Gastroesophageal sphincter (tissue), 4 donors: ENCODE results near the gene ZCCHC10. TPM values are rescaled to one million over a fixed set of nuclear protein-coding genes. Genes with fewer than 3 reads are reported as not detected.
A peak's percentile ranks its signal among the peaks of the same experiment; 100 is the strongest.
"Not testable (repeated sequence)": the region's sequence is repeated elsewhere in the genome, so short reads cannot be mapped to it uniquely, and the experiment has no call there.

ENCODE experiments used
- ATAC-seq: fragments of 150-250 bp; one replicate; pipeline ENCODE4 v1.9.1; 2016; ENCODE audit warnings: mild to moderate bottlenecking, moderate library complexity
- H3K27ac ChIP-seq, 4 donors: fragments of 200-600 bp; sonication (generic) in 3 of 4; 1 replicate in 3 of 4; 2 replicates in 1 of 4; pipeline ENCODE4 v1.5.1; 2016 to 2019
- H3K27me3 ChIP-seq: fragments of 200-600 bp; sonication (generic); one replicate; pipeline ENCODE4 v1.5.1; 2019
- H3K36me3 ChIP-seq, 2 donors: fragments of 200-600 bp; sonication (generic); one replicate each; pipeline ENCODE4 v1.5.1; 2019; ENCODE audit warnings: control low read depth in 1 of 2
- H3K4me1 ChIP-seq, 3 donors: fragments of 200-600 bp; sonication (generic); 1 replicate in 2 of 3; 2 replicates in 1 of 3; pipeline ENCODE4 v1.5.1; 2016 to 2019; ENCODE audit warnings: control low read depth in 2 of 3
- H3K4me3 ChIP-seq, 2 donors: fragments of 200-600 bp; sonication (generic); one replicate each; pipeline ENCODE4 v1.5.1; 2019; ENCODE audit warnings: mild to moderate bottlenecking in 1 of 2, moderate library complexity in 1 of 2
- H3K9me3 ChIP-seq, 3 donors: fragments of 200-600 bp; sonication (generic); one replicate each; pipeline ENCODE4 v1.5.1; 2017 to 2019; ENCODE audit warnings: control low read depth in 2 of 3
- CTCF ChIP-seq, 4 experiments: fragments of 200-600 bp in 2 of 4; fragments of 450-650 bp in 2 of 4; sonication (generic) in 1 of 4; IDR thresholded peaks; one replicate each; pipeline ENCODE4 v1.5.1; 2017 to 2019; ENCODE audit warnings: antibody characterized with exemption in 4 of 4, mild to moderate bottlenecking in 2 of 4, moderate library complexity in 2 of 4
- EP300 ChIP-seq: sonication (generic); formaldehyde crosslinking; IDR thresholded peaks from one replicate; pipeline ENCODE4 v1.6.1; 2017; ENCODE audit warnings: antibody characterized with exemption, mild to moderate bottlenecking
- POLR2A ChIP-seq, 2 donors: fragments of 450-650 bp; IDR thresholded peaks; one replicate each; pipeline ENCODE4 v1.6.1; 2017; ENCODE audit warnings: antibody characterized with exemption in 2 of 2, mild to moderate bottlenecking in 2 of 2, moderate library complexity in 1 of 2
- POLR2AphosphoS5 ChIP-seq: sonication (generic); formaldehyde crosslinking; IDR thresholded peaks from one replicate; pipeline ENCODE4 v1.6.1; 2017; ENCODE audit warnings: antibody characterized with exemption
- WGBS, 2 donors: methylation state at CpG; one replicate each; pipeline ENCODE4 v1.1.5; 2018; ENCODE audit warnings: low coverage in 1 of 2; 5-methylcytosine and 5-hydroxymethylcytosine counted together
- total RNA-seq, 4 donors: library from RNA; depleted of rRNA; stranded (reverse); fragments of >200 nt; gene quantifications; one replicate each; pipeline ENCODE4 v1.1.0, GENCODE V29; 2016

ZCCHC10 gene
- total RNA-seq, 4 donors from 2014 or later = 12.5 to 15.7 (median 13.5) TPM

- H3K36me3 ChIP-seq = no peaks in the 10 kb centered on the region
- 7 to 28% methylated on average over 6 of the region's 6 CpGs for WGBS, 2 donors
- H3K4me3 ChIP-seq = no peak overlapping the region
- no peak for ATAC-seq
- TF ChIP-seq CTCF (IDR thresholded peaks at IDR 0.05) (no peak), EP300 (no peak), POLR2AphosphoS5 (peak; percentile 44)
- peak overlapping the region; percentile 15 to 99 (median 90) for H3K27ac ChIP-seq
- H3K27me3 ChIP-seq = no peaks in the 10 kb centered on the region
- peaks cover 3 to 44% (median 16%) of the 10 kb centered on the region in 3 donors for H3K4me1 ChIP-seq
- no peaks in the 10 kb centered on the region for H3K9me3 ChIP-seq
Observed at GRCh38 chr5:133048993-133049725, 22.8 kb upstream of the ZCCHC10 start.

GRCh38 chr5:133047404-133047803, 21.1 kb upstream of the ZCCHC10 start:
- Histone ChIP-seq H3K4me1 (peaks cover 3 to 27% (median 11%) of the 10 kb centered on the region in 3 donors), H3K27me3 (no peaks in the 10 kb centered on the region), H3K4me3 (no peak overlapping the region), H3K36me3 (no peaks in the 10 kb centered on the region), H3K9me3 (no peaks in the 10 kb centered on the region), H3K27ac (peak overlapping the region in 1 of 4 donors; percentile 99)
- 100% methylated on average over 2 of the region's 19 CpGs; no CpG with 5 or more reads in 1 of the 2 donors for WGBS, 2 donors
- no peak for TF ChIP-seq CTCF (IDR thresholded peaks at IDR 0.05)
- TF ChIP-seq POLR2AphosphoS5 = no peak
- TF ChIP-seq POLR2A (IDR thresholded peaks at IDR 0.05) = no peak
- no peak for TF ChIP-seq EP300
- ATAC-seq = no peak

GRCh38 chr5:133046560-133046959, 20.2 kb upstream of the ZCCHC10 start:
- H3K4me3 ChIP-seq, H3K27ac ChIP-seq, ATAC-seq, H3K36me3 ChIP-seq, H3K27me3 ChIP-seq, H3K9me3 ChIP-seq: not testable (repeated sequence)
- peaks cover 3 to 26% (median 11%) of the 10 kb centered on the region in 3 donors for H3K4me1 ChIP-seq
- 70 to 87% methylated on average over 2 to 7 of the region's 8 CpGs for WGBS, 2 donors

- H3K9me3 ChIP-seq = no peaks in the 10 kb centered on the region
- H3K27me3 ChIP-seq = no peaks in the 10 kb centered on the region
- no peaks in the 10 kb centered on the region for H3K4me1 ChIP-seq
- no peak overlapping the region for H3K4me3 ChIP-seq
- no peak for ATAC-seq
- no peaks in the 10 kb centered on the region for H3K36me3 ChIP-seq
- no peak overlapping the region for H3K27ac ChIP-seq
- TF ChIP-seq POLR2A (IDR thresholded peaks at IDR 0.05) = no peak
- TF ChIP-seq POLR2AphosphoS5 = no peak
- TF ChIP-seq CTCF (IDR thresholded peaks at IDR 0.05) = no peak
- no peak for TF ChIP-seq EP300
- WGBS, 2 donors = 80 to 100% methylated on average over 1 of the region's 1 CpG
Observed at GRCh38 chr5:133041910-133042309, 15.6 kb upstream of the ZCCHC10 start.

- H3K4me1 ChIP-seq = no peaks in the 10 kb centered on the region
- TF ChIP-seq POLR2AphosphoS5 = no peak
- no peak for ATAC-seq
- H3K9me3 ChIP-seq = no peaks in the 10 kb centered on the region
- H3K36me3 ChIP-seq = no peaks in the 10 kb centered on the region
- H3K27me3 ChIP-seq = peaks cover 3% of the 10 kb centered on the region
- WGBS, 2 donors = 69% methylated on average over 3 of the region's 3 CpGs; no CpG with 5 or more reads in 1 of the 2 donors
- H3K27ac ChIP-seq = no peak overlapping the region
- H3K4me3 ChIP-seq = no peak overlapping the region
Observed at GRCh38 chr5:133041157-133041784, 14.9 kb upstream of the ZCCHC10 start.

- H3K27ac ChIP-seq, H3K4me1 ChIP-seq, H3K4me3 ChIP-seq, ATAC-seq, H3K27me3 ChIP-seq, H3K36me3 ChIP-seq, H3K9me3 ChIP-seq: not testable (repeated sequence)
- 68 to 86% methylated on average over 3 to 4 of the region's 6 CpGs for WGBS, 2 donors
Observed at GRCh38 chr5:133036677-133037076, 10.3 kb upstream of the ZCCHC10 start.
